IPS-18c (cell line): ENCODE measurements around the gene IL18.
"Not testable (repeated sequence)": the region's sequence is repeated elsewhere in the genome, so short reads cannot be mapped to it uniquely, and the experiment has no call there.

Experiments
- H3K4me3 ChIP-seq: 2 replicates; pipeline ENCODE4 v1.7.0; 2013; ENCODE audit warnings: low read depth, mild to moderate bottlenecking, low read length, moderate library complexity; ENCODE audit not compliant: insufficient read depth
- H3K9me3 ChIP-seq: one replicate; pipeline ENCODE4 v1.6.1; 2013; ENCODE audit warnings: mild to moderate bottlenecking, low read length, moderate library complexity; ENCODE audit not compliant: control insufficient read depth, insufficient read depth

Gene IL18

GRCh38 chr11:112176077-112176476 is 12.2 kb upstream of the IL18 start:
- Histone ChIP-seq H3K4me3 (no peak overlapping the region), H3K9me3 (no peaks in the 10 kb centered on the region)

GRCh38 chr11:112175599-112175952 is 11.7 kb upstream of the IL18 start:
- Histone ChIP-seq H3K4me3 (no peak overlapping the region), H3K9me3 (no peaks in the 10 kb centered on the region)

- Histone ChIP-seq H3K9me3 (no peaks in the 10 kb centered on the region), H3K4me3 (peak within 1 kb of the TSS; percentile 34; the same call in 1 of the 2 replicates)
Measured at GRCh38 chr11:112174789-112175598, 11.1 kb upstream of the IL18 start, which contains the start of gene BCO2. Gene BCO2 (plus strand): TSS chr11:112175512. CDS start chr11:112175602, 90 bp downstream.

- no peak overlapping the region for H3K4me3 ChIP-seq
- no peaks in the 10 kb centered on the region for H3K9me3 ChIP-seq
Measured at GRCh38 chr11:112173152-112173551, 9.3 kb upstream of the IL18 start.

GRCh38 chr11:112172362-112172994 is 8.6 kb upstream of the IL18 start:
- Histone ChIP-seq H3K9me3 (no peaks in the 10 kb centered on the region), H3K4me3 (no peak overlapping the region)

- Histone ChIP-seq H3K4me3 (no peak within 1 kb of the TSS), H3K9me3 (no peaks in the 10 kb centered on the region)
Measured at GRCh38 chr11:112167145-112167544, 3.3 kb upstream of the IL18 start, which contains the start of gene TEX12. Gene TEX12 (plus strand): TSS chr11:112167372. CDS start chr11:112169269, 1,897 bp downstream.

- Histone ChIP-seq H3K4me3 (no peak overlapping the region), H3K9me3 (no peaks in the 10 kb centered on the region)
Measured at GRCh38 chr11:112166562-112166961, 2.7 kb upstream of the IL18 start.

- Histone ChIP-seq H3K4me3 (no peak overlapping the region), H3K9me3 (no peaks in the 10 kb centered on the region)
Measured at GRCh38 chr11:112165049-112165448, 1.2 kb upstream of the IL18 start.

- no peak overlapping the region for H3K4me3 ChIP-seq
Measured at GRCh38 chr11:112162761-112163546, 940 bp downstream of the IL18 start.

GRCh38 chr11:112162200-112162599 is 1.7 kb downstream of the IL18 start:
- not testable (repeated sequence) for H3K9me3 ChIP-seq, H3K4me3 ChIP-seq

More at GRCh38 chr11:112162761-112163546, 940 bp downstream of the IL18 start:
- H3K9me3 ChIP-seq = no peaks in the 10 kb centered on the region

GRCh38 chr11:112161012-112161411 is 2.9 kb downstream of the IL18 start:
- Histone ChIP-seq H3K9me3 (no peaks in the 10 kb centered on the region), H3K4me3 (no peak overlapping the region)

- Histone ChIP-seq H3K4me3 (no peak overlapping the region), H3K9me3 (no peaks in the 10 kb centered on the region)
Measured at GRCh38 chr11:112160091-112160848, 3.6 kb downstream of the IL18 start.

GRCh38 chr11:112159098-112160065 is 4.5 kb downstream of the IL18 start:
- no peak overlapping the region for H3K4me3 ChIP-seq
- no peaks in the 10 kb centered on the region for H3K9me3 ChIP-seq

- no peak overlapping the region for H3K4me3 ChIP-seq
- H3K9me3 ChIP-seq = no peaks in the 10 kb centered on the region
Measured at GRCh38 chr11:112156956-112157766, 6.7 kb downstream of the IL18 start.

GRCh38 chr11:112156153-112156955 is 7.5 kb downstream of the IL18 start:
- H3K9me3 ChIP-seq = no peaks in the 10 kb centered on the region
- no peak overlapping the region for H3K4me3 ChIP-seq
